GM12864 (cell line): ENCODE data around the gene COPG1.
"Not testable (repeated sequence)": the region's sequence is repeated elsewhere in the genome, so short reads cannot be mapped to it uniquely, and the experiment has no call there.

ENCODE experiments used
- DNase-seq: peaks from one replicate; pipeline ENCODE4 v3.0.0-alpha.2; 2011; ENCODE audit warnings: low read depth
- H3K4me3 ChIP-seq: 2 replicates; pipeline ENCODE4 v1.5.1; 2011; ENCODE audit warnings: mild to moderate bottlenecking, low read depth, low read length, control low read depth
- CTCF ChIP-seq: IDR thresholded peaks from 2 replicates; pipeline ENCODE4 v1.5.1; 2011; ENCODE audit warnings: low read depth, mild to moderate bottlenecking, moderate library complexity, low read length, control low read depth, inconsistent platforms; ENCODE audit errors: missing control alignments

The COPG1 gene

GRCh38 chr3:129263161-129263910 is 13.9 kb downstream of the COPG1 start:
- TF ChIP-seq CTCF: no peak
- H3K4me3 ChIP-seq: no peak overlapping the region
- DNase-seq: no peak

- H3K4me3 ChIP-seq, DNase-seq: not testable (repeated sequence)
These were observed 15.6 kb downstream of the COPG1 start for GRCh38 chr3:129264994-129265393.

- TF ChIP-seq CTCF: no peak
- H3K4me3 ChIP-seq: no peak overlapping the region
- DNase-seq: no peak
These were observed 17.2 kb downstream of the COPG1 start for GRCh38 chr3:129266651-129267050.

- TF ChIP-seq CTCF: no peak
- DNase-seq: no peak
These were observed 19.0 kb downstream of the COPG1 start for GRCh38 chr3:129268396-129268795.

GRCh38 chr3:129271674-129272073 is 22.3 kb downstream of the COPG1 start:
- TF ChIP-seq CTCF: no peak
- no peak overlapping the region for H3K4me3 ChIP-seq
- DNase-seq: no peak

More at GRCh38 chr3:129268396-129268795, 19.0 kb downstream of the COPG1 start:
- no peak overlapping the region for H3K4me3 ChIP-seq

- no peak for TF ChIP-seq CTCF
- H3K4me3 ChIP-seq: no peak overlapping the region
- DNase-seq: peak; percentile 89
These were observed 27.0 kb downstream of the COPG1 start for GRCh38 chr3:129276385-129276784.

- no peak for TF ChIP-seq CTCF
- no peak for DNase-seq
- peak overlapping the region; percentile 71; the same call in 1 of the 2 replicates for H3K4me3 ChIP-seq
These were observed 28.4 kb downstream of the COPG1 start for GRCh38 chr3:129277829-129278271.
